Ureter (tissue), 1 donor: ENCODE measurements around the gene RREB1. TPM values are rescaled to one million over a fixed set of nuclear protein-coding genes. Genes with fewer than 3 reads are reported as not detected.
"Not testable (repeated sequence)": the region's sequence is repeated elsewhere in the genome, so short reads cannot be mapped to it uniquely, and the experiment has no call there.

ENCODE experiments used
- DNase-seq: peaks from one replicate; pipeline ENCODE4 v3.0.0-alpha.2; 2020; ENCODE audit warnings: low spot score
- total RNA-seq: library from RNA; stranded (reverse); gene quantifications from one replicate; pipeline ENCODE4 v1.2.4, GENCODE V29; 2023
- donor health status: DM: yes; HTN: yes; CAD: no.

The RREB1 gene
- total RNA-seq, 1 donor from 2014 or later = 74.6 TPM

- no peak for DNase-seq
These were observed 37.3 kb downstream of the RREB1 start for GRCh38 chr6:7144872-7145584.

- no peak for DNase-seq
These were observed 37.8 kb downstream of the RREB1 start for GRCh38 chr6:7145585-7145884.

- peak; percentile 69 for DNase-seq
These were observed 38.4 kb downstream of the RREB1 start for GRCh38 chr6:7145885-7146828.

- no peak for DNase-seq
These were observed 39.4 kb downstream of the RREB1 start for GRCh38 chr6:7147051-7147671.

GRCh38 chr6:7148100-7148822 is 40.5 kb downstream of the RREB1 start:
- DNase-seq = no peak

GRCh38 chr6:7150381-7151064 is 42.8 kb downstream of the RREB1 start:
- DNase-seq = no peak

- DNase-seq = no peak
These were observed 43.6 kb downstream of the RREB1 start for GRCh38 chr6:7151381-7151780.

GRCh38 chr6:7152462-7152861 is 44.7 kb downstream of the RREB1 start:
- no peak for DNase-seq

GRCh38 chr6:7153789-7154188 is 46.0 kb downstream of the RREB1 start:
- no peak for DNase-seq

GRCh38 chr6:7154341-7155139 is 46.8 kb downstream of the RREB1 start:
- no peak for DNase-seq

- DNase-seq = no peak
These were observed 48.3 kb downstream of the RREB1 start for GRCh38 chr6:7155871-7156579.

GRCh38 chr6:7156643-7157278 is 49.0 kb downstream of the RREB1 start:
- no peak for DNase-seq

- DNase-seq = not testable (repeated sequence)
These were observed 49.5 kb downstream of the RREB1 start for GRCh38 chr6:7157307-7157706.

- DNase-seq = no peak
These were observed 50.2 kb downstream of the RREB1 start for GRCh38 chr6:7157752-7158616.

- no peak for DNase-seq
These were observed 52.2 kb downstream of the RREB1 start for GRCh38 chr6:7159790-7160525.

- no peak for DNase-seq
These were observed 53.5 kb downstream of the RREB1 start for GRCh38 chr6:7161253-7161623.

GRCh38 chr6:7161845-7162244 is 54.1 kb downstream of the RREB1 start:
- no peak for DNase-seq

GRCh38 chr6:7163661-7164071 is 55.9 kb downstream of the RREB1 start:
- no peak for DNase-seq
